HG02852 (cell line): ENCODE results near the gene RUBCNL.

ENCODE experiments used
- ATAC-seq: cut with Tn5 transposase; IDR thresholded peaks from one replicate; pipeline ENCODE4 v1.9.1; 2021; ENCODE audit warnings: mild to moderate bottlenecking, moderate library complexity; ENCODE audit not compliant: unreplicated experiment

RUBCNL gene

DNA sequence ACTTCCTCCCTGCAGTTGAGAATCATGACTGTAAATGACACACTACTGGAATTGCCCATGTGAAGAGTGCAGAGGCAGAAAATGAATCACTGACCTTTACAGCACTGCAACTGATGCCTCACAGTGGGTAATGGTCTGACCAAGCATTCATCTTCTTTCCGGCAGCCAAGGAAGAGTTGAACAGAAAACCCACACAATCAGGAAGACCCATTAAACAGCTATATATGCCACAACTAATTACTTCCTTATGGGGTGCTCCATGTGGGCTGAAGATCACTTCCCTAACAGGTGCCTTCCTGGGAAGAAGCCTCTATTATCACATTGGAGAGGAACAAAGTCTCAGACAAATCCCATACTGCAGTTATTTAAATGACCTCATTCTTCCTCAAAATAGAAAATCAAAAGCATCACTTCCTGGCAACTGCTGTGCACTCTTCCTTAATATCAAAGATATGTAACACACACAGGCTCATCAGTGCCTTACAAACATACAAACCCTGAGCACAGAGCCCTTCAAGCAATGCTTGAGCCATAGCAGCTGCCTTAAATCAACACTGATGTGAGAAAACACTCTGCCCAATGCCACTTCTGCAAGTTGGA is 45.8 kb downstream of the RUBCNL start:
- peak; percentile 74 for ATAC-seq

DNA sequence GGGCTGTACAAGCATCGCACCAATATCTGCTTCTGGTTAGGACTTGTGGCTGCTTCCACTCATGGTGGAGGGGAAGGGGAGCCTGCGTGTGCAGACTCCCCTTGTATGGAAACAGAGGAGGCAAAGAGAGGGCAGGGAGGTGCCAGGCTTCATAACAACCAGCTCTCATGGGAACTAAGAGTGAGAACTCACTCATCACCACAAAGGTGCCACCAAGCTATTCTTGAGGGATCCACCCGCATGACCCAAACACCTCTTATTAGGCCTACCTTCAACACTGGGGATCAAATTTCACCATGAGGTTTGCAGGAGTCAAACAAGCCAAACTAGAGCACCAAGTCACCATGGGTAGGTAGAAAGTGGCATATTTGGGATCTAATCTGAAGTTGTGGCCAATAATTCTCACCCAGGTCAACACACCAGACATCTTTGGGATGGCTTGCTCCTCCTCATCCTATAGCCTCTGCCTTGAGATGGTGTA is 46.4 kb downstream of the RUBCNL start:
- ATAC-seq = no peak

DNA sequence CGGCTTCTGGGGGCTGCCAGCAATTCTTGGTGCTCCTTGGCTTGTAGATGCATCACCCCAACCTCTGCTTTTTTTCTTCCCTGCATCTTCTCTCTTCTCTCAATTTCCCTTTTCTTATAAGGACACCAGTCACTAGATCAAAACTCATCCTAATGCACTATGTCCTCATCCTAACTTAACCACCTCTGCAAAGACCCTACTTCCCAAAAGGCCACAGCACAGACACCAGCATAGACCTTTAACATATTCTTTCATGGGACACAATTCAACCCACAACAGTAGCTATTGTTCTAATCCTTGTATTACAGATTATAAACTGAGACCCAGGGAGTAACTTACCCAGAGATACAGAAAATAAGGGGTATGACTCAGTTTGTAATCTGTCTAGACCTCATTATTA is 47.0 kb downstream of the RUBCNL start:
- no peak for ATAC-seq

DNA sequence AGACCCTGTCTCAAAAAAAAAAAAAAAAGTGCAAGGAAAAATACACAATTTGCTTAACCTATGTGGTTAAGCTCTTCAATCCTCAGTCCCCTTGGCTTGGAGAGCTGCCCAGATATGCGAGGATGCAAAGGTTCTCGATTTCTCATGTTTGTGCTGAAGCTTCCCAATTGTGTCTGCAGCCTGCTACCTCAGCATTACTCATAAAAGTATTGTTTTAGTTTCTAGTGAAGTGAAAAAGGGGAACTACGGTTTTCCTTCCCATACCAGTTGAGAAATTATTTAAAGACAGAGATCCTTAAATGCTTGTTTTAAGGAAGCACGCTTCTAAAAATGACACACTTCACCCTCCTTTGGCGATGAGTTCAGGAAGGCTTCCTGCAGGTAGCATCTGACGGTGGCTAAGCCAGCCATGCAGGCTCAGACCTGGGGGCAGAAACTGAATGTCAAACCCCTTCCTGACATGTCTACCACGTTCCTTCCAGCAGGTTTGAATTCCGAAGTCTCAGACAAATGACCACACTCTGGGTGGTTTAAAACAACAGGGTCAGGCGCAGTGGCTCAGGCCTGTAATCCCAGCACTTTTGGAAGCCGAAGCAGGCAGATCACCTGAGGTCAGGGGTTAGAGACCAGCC is 47.9 kb downstream of the RUBCNL start:
- ATAC-seq = peak; percentile 47

DNA sequence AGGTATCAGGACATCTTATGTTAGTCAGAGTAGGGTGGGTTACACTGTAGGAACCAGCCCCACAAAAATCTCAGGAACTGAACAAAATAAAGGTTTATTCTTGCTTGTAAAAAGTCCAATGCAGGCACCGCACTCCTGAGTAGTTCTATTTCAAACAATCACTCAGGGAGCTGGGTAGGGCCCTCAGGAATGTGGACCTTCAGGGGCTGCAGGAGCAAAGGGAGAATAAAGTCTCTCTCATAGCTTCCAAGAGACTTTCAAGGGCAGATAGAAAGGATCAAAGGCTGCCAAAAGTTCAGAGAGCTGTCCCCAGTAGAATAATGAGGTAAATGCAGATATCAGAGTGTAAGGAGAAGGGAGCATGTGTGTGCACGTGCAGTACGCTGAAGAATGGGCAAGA is 49.4 kb downstream of the RUBCNL start:
- ATAC-seq = no peak

DNA sequence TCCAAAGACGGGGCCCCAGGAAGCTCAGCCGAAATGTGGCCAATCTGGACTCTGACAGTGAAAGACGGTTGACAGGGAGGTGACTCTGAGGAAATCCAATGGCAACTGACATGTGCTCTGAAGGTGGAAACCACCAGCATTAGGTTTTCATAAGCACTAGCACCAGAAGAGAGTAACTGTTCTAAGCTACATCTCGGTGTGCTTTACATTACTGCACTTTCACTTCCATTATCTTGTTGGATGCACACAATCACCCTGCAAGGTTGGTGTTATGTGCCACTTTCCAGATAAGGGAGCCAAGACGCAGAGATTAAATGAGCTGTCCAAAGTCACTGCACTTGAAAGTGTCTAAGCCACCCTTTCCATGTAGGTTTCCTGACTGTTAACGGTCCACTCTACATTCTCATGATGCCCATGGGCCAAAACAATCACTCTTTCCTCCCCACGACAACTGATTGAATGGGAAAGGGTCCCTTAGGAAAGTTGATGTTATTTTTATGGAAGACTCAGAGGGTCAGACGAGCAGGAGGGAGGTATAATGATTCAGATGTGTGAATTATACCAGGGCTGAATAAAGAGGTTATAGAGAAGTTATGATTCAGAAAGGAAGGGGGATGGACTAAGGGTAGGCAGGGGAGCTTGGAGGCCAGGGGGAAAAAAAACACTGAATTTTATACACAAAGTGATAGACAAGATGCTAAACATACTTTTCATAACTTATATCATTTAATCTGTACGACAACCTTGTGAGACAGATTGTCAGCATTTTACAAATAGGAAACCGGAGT is 52.8 kb downstream of the RUBCNL start:
- ATAC-seq = peak; percentile 54

DNA sequence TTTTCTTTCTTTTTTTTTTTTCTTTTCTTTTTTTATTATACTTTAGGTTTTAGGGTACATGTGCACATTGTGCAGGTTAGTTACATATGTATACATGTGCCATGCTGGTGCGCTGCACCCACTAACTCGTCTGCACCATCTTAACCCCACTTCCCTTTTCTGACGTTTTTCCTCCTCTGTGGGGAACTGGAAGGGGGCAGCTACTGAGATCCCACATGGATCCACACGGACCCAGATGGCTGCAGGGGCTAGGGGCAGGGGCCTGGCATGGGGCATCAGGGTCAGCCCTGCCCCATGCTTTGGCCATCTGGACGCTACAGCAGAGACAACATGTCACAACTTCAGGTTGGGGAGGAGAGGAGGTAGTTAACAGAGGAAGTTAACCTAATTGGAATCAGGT is 54.3 kb downstream of the RUBCNL start:
- ATAC-seq = no peak

DNA sequence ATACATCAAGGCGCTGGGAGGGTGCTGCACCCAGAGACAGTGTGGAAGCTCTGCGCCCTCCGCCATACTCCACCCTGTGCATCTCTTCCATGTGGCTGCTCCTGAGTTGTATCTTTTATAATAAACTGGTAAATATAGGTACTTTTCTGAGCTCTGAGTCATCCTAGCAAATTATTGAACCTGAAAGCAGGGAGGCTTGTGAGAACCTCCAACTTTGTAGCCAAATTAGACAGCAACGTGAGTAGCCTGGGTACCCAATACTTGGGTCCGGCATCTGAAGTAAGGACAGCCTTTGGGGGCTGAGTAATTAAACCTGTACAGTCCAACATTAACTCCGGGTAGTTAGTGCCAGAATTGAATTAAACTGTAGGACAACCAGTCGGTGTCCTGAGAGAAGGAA is 57.4 kb downstream of the RUBCNL start:
- ATAC-seq = no peak

DNA sequence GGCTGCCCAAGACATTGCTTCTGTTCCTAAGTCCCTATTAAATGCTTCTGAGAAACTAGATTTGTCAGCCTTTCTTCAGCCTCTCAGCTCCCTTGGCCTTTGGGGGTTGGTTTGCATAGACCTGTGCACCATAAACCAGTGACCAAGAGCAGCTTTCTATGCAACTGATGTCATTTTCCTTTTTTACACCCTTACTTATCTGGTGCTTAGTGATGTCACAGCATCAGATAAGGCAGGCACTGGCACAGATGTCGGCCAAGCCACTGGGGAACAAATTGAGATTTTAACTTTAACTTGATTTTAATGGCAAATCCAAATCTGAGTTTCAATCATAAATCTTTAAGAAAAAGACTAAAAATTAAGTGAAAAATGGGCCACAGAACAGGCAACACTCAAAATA is 59.8 kb downstream of the RUBCNL start:
- no peak for ATAC-seq

DNA sequence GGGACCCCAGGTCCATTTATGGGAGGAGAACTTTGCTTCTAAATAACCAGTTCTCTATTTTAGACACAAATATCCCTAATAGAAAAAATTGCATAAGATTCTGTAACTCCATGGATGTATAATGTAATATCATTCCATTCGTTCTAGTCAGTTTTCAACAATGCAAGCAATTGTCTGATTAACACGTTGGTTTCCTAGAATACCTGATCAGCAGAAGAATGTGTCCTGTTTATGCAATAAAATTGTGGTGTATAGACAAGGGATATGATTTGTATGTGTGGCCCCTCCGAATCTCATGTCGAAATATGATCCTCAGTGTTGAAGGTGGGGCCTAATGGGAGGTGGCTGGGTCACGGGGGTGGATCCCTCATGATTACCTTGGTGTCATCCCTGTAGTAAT is 62.1 kb downstream of the RUBCNL start:
- ATAC-seq = no peak

DNA sequence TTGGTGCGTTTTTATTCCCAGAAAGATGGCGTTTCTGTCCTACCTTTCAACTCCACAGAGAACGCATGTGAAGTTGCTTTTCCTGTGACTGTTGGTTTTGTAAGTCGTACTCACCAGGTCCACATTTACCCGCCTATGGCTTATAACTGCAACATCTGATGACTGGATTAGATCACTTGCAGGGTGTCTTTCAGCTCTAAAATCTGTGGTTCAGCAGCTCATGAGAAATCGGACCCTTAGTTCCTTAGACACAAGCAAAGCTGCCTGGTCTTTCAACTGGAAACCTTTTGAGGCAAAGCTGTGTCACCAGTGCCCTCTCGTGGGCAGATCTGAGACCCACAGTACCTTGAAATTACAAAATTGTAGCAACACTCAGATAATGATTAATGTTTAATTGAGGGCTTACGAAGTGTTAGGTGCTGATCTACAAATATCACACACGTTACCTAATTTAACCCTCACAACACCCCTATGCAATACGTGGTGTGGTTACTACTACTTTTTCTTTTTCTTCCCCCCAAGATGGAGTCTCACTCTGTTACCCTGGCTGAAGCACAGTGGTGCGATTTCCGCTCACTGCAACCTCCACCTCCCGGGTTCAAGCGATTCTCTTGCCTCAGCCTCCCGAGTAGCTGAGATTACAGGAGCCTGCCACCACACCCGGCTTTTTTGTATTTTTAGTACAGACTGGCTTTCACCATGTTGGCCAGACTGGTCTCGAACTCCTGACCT is 65.4 kb downstream of the RUBCNL start:
- ATAC-seq = no peak

DNA sequence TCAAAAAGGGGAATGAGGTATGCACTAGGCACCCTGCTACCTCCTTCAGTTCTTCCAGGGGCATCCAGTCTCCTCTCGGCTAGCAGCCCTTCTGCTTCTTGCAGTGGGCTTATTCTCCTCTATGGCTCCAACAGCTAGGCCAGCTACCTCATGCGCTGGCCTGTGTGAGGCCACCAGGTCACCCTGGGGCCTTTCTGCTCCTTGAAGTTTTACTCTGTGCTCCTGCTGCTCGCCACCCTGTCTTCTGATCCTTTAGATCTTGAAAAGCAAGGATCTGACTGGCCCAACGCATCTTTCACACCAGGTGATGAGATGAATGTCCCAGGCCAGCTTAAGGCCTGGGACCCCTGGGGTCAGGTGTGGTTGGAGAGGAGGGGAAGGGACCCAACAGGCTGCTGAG is 66.2 kb downstream of the RUBCNL start:
- ATAC-seq = no peak

DNA sequence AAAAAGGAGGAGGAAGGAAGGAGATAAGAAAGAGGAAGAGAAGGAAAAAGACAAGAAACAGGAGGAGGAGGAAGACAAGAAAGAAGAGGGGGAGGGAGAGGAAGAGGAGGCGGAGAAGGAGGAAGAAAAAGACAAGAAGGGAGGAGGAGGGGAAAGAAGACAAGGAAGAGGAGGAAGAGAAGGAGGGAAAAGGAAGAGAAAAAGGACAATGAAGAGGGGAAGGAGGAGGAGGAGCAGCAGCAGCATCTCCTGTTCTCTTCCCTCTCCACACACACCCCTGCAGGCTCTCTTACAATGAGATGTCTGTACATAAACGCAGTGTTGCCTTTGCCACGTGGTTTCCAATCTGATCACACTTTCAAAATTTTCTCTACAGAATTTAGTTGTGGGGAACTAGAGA is 66.6 kb downstream of the RUBCNL start:
- no peak for ATAC-seq

DNA sequence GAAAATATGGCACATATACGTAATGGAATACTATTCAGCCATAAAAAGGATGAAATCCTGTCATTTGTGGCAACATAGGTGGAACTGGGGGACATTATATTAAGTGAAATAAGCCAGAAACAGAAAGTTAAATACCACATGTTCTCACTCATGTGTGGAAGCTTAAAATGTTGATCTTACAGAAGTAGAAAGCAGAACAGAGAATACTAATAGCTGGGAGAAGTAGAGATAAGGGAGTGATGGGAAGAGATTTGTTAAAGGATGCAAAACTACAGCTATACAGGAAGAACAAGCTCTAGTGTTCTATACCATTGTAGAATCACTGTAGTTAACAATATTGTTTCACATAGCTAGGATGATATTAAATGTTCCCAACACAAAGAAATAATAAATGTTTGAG is 68.1 kb downstream of the RUBCNL start:
- ATAC-seq = no peak

DNA sequence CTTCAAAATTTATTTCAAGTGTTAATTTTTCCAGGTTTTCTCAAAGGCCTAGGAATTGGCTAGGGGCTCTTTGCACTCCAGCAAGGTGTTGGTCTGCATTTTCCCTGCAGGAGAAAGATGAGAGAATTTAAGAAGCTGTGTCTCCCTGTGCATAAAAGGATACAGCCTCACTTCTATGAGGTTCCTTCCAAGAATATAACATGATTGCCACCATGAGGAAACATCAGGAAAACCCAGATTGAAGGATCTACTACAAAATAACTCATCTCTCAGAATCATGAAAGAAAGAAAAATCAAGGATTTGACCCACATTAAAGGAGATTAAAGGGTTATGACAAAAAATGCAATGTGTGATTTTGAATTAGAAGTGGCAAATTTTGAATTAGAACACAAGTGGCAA is 69.9 kb downstream of the RUBCNL start:
- no peak for ATAC-seq

DNA sequence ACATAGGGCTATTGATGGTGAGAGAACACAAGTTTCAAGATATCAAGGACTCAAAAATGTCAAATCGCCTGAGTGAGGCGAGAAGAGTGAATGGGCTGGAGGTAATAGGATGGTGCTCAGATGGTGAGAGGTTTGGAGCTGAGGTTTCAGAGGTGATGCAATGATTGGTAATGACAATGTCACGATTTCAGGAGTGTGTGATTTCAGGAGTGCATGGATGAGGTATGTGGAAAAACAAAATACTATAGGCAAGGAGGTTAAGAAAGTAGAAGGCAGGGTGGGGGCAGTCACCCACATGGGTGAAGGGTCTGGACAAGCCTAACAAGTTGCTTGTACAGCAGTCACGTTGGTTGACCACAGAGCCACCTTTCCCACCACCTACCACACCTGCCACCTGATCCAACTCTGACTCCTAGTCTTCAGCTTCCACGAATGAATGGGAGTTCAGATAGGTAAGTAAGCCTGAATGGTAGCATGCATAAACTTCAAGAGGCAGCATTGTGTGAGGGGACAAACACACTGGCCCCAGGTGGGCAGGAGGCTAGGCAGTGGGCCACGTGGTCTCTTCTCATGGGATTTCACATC is 71.5 kb downstream of the RUBCNL start:
- ATAC-seq = no peak

DNA sequence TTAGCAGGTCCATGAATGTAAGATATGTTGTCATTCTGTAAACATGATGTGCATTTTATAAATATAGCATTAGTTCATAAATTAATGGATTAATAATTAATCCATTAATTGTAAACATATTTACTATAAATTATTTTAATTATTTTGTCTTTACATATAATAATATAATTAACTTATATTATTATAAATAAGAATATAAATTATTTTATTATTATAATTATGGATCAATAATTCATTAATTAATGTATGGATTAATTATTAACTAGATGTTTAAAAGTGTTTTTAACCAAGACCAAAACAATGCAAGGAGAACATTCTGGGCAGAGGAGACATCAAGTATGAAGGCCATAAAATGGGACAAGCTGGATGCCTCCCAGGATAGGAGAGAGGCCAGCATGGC is 72.0 kb downstream of the RUBCNL start:
- no peak for ATAC-seq

DNA sequence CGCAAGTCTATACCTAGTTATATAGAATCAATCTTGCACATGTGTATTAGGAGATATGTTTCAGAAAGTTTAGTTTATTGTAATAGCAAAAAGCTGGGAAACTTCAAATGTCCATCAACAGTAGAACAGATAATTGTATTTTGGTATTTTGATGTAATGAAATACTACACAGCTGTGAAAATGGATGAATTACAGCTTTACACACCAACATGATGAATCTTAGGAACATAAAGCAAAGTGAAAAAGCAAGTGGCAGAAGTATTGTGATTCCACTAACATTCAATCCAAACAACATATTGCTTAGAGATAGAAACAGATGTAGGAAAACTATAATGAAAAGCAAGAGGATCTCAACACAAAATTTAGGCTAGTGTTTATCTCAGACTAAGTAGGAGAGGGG is 72.5 kb downstream of the RUBCNL start:
- no peak for ATAC-seq

DNA sequence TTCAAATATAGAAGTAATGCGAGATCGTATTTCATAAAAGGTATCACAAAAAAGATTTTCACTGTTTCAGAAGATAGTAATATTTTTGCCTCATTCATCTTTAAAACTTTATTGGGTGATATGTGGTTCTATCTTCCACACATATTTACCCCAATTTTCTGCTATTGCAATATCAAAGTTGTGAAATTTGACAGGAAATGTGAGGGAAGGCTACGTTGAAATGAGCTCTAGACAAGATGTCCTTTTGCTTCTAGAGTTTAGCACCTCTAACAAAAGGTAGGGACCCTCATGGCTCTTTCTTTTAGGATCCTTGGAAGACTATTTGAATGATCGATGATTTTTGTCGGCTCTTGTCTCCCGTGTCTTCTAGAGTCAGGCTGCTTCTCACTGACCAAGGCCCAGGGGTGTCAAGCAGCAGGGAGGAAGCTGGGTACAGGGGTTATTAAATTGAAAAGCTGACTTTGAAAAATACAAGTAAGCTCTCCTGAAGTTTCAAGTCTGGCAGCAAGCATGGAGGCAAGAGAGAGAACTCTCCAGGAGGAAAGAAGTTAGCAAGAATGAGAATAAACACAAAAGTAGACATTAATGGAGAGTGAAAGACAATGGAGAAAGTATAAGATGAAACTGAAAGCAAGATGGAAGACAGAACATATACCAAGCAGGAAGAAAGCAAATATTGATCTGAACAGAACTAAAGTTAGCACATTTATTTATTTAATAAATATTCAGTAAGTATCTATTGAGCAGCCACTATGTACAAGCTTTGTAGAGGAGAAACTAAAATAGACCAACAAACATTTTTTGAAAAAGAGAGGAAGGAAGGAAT is 73.4 kb downstream of the RUBCNL start:
- ATAC-seq = no peak

DNA sequence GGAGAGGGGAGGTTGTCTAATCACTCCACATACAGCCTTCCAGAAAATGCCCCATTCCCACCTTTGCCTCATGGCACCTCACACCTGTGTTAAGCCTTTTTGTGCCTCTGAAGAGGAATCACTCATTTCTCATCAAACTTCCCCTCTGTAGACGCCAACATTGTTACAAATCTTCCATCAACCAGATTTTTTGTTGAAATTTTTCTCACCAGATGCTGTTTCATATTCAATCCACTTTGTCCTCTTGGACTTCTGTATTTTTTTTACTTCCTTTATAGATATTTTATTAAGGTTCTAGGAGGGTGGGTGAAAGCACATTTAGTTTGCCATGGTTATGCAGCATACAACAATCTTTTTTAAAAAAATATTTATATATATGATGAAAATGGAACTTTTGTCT is 74.0 kb downstream of the RUBCNL start:
- no peak for ATAC-seq
